ENCODE results near the gene CAND2. TPM values are rescaled to one million over a fixed set of nuclear protein-coding genes. Genes with fewer than 3 reads are reported as not detected.

Gene CAND2
- total and polyA plus RNA-seq, 2 donors = 0.42 to 1.4 TPM

DNA sequence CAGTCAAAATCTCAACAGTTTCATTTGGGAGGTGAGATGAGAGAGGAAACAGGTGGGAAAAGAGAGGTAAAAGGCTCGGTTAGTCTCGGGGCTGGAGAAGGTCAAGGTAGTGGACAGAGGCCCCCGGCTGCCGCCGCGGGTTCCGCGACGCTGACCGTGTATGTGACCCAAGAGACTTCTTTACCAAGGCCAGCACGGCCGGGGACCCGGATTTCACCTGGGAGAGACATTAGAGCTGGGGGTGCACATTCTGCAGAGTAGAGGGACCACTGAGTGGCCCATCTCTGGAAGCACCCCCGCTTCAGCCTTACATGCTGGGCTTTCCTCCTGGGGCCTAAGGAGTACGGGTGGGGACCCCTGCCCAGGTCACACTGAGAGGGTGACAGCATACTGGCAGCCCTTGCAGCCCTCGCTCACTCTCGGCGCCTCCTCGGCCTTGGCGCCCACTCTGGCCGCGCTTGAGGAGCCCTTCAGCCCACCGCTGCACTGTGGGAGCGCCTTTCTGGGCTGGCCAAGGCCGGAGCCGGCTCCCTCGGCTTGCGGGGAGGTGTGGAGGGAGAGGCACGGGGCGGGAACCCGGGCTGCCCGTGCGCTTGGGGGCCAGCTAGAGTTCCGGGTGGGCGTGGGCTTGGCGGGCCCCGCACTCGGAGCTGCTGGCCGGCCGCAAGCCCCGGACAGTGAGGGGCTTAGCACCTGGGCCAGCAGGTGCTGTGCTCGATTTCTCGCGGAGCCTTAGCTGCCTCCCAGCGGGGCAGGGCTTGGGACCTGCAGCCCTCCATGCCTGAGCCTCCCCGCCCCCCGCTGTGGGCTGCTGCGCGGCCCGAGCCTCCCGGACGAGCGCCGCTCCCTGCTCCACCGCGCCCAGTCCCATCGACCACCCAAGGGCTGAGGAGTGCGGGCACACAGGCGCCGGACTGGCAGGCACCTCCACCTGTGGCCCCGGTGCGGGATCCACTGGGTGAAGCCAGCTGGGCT is 86.1 kb downstream of the CAND2 start:
- Histone ChIP-seq H3K27ac (ENCODE audit: low read depth in 1 of 2, low read length in 1 of 2) (no peak overlapping the region), H3K27me3 (ENCODE audit: control insufficient read depth in 2 of 2, insufficient read depth in 1 of 2, low read length in 1 of 2) (peaks cover 0 to 5% of the 10 kb centered on the region in 2 donors), H3K4me3 (ENCODE audit: low read length in 2 of 2) (no peak overlapping the region), H3K4me1 (ENCODE audit: control insufficient read depth in 2 of 2, insufficient read depth in 2 of 2, low read length in 2 of 2) (peaks cover 0 to 22% of the 10 kb centered on the region in 2 donors), H3K36me3 (ENCODE audit: control insufficient read depth in 2 of 2, insufficient read depth in 2 of 2, low read length in 1 of 2) (no peaks in the 10 kb centered on the region), H3K9me3 (ENCODE audit: control insufficient read depth in 2 of 2, insufficient read depth in 1 of 2, low read length in 1 of 2) (no peaks in the 10 kb centered on the region)
- DNase-seq (ENCODE audit: low read depth in 6 of 9, low spot score in 9 of 9) = no peak
- 97% methylated on average over 62 of the region's 62 CpGs for WGBS

DNA sequence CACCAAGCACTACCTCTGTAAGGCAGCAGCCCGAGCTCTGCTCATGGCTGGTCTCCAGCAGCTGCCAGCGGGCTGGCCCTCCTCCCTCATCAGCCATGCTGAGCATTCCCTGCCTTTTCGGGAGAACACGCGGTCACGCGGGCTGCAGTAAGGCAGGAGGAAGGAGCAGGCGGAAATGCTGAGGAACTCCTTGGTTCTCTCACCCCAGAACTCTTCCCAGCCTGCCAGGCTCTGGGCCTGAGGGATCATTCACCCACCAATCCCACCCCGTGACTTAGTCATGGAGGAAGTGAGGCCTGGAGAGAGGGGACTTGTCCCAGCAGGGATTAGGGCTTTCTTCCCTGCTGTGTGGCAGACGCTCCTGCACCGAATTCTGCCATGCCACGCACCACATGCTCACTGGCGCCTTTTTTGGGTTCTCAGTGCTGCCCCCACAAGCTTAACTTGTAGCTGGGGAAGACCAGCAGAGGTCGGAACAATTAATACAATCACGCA is 87.8 kb downstream of the CAND2 start:
- no peaks in the 10 kb centered on the region for H3K9me3 ChIP-seq (ENCODE audit: control insufficient read depth in 2 of 2, insufficient read depth in 1 of 2, low read length in 1 of 2)
- H3K4me3 ChIP-seq (ENCODE audit: low read length in 2 of 2) = no peak overlapping the region
- H3K4me1 ChIP-seq (ENCODE audit: control insufficient read depth in 2 of 2, insufficient read depth in 2 of 2, low read length in 2 of 2) = peaks cover 0 to 22% of the 10 kb centered on the region in 2 donors
- no peak overlapping the region for H3K27ac ChIP-seq (ENCODE audit: low read depth in 1 of 2, low read length in 1 of 2)
- DNase-seq (ENCODE audit: low read depth in 6 of 9, low spot score in 9 of 9) = no peak
- no peaks in the 10 kb centered on the region for H3K36me3 ChIP-seq (ENCODE audit: control insufficient read depth in 2 of 2, insufficient read depth in 2 of 2, low read length in 1 of 2)
- peaks cover 0 to 5% of the 10 kb centered on the region in 2 donors for H3K27me3 ChIP-seq (ENCODE audit: control insufficient read depth in 2 of 2, insufficient read depth in 1 of 2, low read length in 1 of 2)
- WGBS = 97% methylated on average over 15 of the region's 15 CpGs

Other genes with a start within 250 kb of the CAND2 start
- gene MKRN2, start 239.6 kb upstream of the CAND2 start, total RNA-seq = 30.0 TPM
- gene MKRN2, start 239.6 kb upstream of the CAND2 start, polyA plus RNA-seq = 26.4 TPM
- gene RAF1, start 132.6 kb upstream of the CAND2 start, total RNA-seq = 68.1 TPM
- 59.9 TPM for gene RAF1, start 132.6 kb upstream of the CAND2 start, polyA plus RNA-seq
- 0.76 TPM for gene TMEM40, start 37.4 kb upstream of the CAND2 start, total RNA-seq
- 14.1 TPM for gene TMEM40, start 37.4 kb upstream of the CAND2 start, polyA plus RNA-seq
- 3,219 TPM for gene RPL32, start 44.9 kb downstream of the CAND2 start, total RNA-seq
- 3,281 TPM for gene RPL32, start 44.9 kb downstream of the CAND2 start, polyA plus RNA-seq

Measured in thymus (tissue), 11 donors.